ENCODE results near the gene AP5B1. TPM values are rescaled to one million over a fixed set of nuclear protein-coding genes. Genes with fewer than 3 reads are reported as not detected.

AP5B1 gene
- total RNA-seq, 1 donor from 2014 or later: 21.0 TPM

DNA sequence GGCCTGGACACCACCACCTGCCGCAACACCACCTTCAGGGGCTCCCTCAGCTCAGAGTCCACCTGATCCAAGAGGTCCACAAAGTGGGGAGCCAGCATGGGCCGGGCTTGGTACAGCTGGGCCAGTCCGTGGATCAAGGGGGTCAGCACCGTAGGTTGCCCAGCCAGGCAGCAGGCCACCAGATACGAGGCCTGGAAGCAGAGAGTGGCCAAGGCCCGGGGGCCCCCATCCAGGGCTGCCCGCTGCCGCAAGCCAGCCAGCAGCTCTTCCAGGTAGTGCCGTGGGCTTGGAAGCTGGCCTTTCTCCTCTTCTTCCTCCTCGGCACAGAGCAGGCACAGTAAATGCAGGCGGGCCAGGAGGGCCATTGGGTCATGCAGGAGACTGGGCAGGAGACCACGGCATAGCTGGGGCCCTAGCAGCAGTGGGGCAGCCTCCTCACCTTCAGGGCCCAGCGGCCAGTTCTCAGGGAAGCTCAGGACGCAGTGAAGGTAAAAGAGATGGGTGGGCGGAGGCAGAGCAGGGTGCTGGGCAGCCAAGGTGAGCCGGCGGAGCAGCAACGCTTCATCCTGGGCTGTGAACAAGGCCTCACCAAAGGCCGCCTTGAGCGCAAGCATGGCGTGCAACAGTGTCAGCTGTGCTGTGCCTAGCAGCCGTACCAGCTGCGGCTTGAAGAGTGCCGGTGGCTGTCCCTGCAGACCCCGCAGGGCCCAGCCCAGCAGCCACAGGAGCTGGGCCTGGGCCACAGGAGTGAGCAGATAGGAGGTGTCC is 1.7 kb downstream of the AP5B1 start:
- Mint-ChIP-seq H3K4me1 (ENCODE audit: unreplicated experiment) (peaks cover 11% of the 10 kb centered on the region), H3K9me3 (ENCODE audit: unreplicated experiment) (no peaks in the 10 kb centered on the region)

DNA sequence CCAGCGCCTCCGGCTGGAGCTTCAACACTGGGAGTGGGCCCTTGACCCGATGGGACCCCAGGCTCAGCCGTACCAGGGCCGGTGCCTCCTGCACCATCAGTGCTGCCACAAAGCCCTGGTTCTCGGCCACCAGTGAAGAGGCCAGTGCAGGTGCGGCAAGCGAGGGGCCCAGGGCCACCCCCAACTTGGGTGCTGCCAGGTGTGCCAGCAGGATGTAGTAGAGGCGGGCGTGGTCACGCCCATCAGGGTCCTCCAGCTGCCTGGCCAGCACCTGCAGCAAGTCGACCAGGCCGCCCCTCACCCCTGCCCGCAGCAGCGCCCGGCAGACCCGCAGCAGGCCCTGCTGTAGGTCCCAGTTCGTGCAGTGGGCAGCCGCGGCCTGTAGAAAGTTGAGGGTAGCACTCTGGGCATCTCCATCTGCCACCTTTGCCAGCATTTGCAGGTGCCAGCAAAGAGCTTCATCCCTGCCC is 2.3 kb downstream of the AP5B1 start:
- Mint-ChIP-seq H3K36me3 (ENCODE audit: unreplicated experiment) (peaks cover 9% of the 10 kb centered on the region), H3K9me3 (ENCODE audit: unreplicated experiment) (no peaks in the 10 kb centered on the region), H3K4me3 (ENCODE audit: unreplicated experiment) (no peak overlapping the region), H3K4me1 (ENCODE audit: unreplicated experiment) (peaks cover 11% of the 10 kb centered on the region), H3K27me3 (ENCODE audit: unreplicated experiment) (no peaks in the 10 kb centered on the region), H3K27ac (ENCODE audit: unreplicated experiment) (no peak overlapping the region)
- TF ChIP-seq, protein P1, sequence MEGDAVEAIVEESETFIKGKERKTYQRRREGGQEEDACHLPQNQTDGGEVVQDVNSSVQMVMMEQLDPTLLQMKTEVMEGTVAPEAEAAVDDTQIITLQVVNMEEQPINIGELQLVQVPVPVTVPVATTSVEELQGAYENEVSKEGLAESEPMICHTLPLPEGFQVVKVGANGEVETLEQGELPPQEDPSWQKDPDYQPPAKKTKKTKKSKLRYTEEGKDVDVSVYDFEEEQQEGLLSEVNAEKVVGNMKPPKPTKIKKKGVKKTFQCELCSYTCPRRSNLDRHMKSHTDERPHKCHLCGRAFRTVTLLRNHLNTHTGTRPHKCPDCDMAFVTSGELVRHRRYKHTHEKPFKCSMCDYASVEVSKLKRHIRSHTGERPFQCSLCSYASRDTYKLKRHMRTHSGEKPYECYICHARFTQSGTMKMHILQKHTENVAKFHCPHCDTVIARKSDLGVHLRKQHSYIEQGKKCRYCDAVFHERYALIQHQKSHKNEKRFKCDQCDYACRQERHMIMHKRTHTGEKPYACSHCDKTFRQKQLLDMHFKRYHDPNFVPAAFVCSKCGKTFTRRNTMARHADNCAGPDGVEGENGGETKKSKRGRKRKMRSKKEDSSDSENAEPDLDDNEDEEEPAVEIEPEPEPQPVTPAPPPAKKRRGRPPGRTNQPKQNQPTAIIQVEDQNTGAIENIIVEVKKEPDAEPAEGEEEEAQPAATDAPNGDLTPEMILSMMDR (IDR thresholded peaks at IDR 0.05): no peak
- peak; percentile 80 for DNase-seq (ENCODE audit: extremely low spot score, unreplicated experiment)

More for the DNA sequence above, 1.7 kb downstream of the AP5B1 start:
- Mint-ChIP-seq H3K36me3 (ENCODE audit: unreplicated experiment) (peaks cover 9% of the 10 kb centered on the region), H3K4me3 (ENCODE audit: unreplicated experiment) (peak overlapping the region; percentile 87), H3K27ac (ENCODE audit: unreplicated experiment) (no peak overlapping the region), H3K27me3 (ENCODE audit: unreplicated experiment) (peaks cover 3% of the 10 kb centered on the region)
- TF ChIP-seq, protein P1 (IDR thresholded peaks at IDR 0.05): no peak
- no peak for DNase-seq (ENCODE audit: extremely low spot score, unreplicated experiment)

DNA sequence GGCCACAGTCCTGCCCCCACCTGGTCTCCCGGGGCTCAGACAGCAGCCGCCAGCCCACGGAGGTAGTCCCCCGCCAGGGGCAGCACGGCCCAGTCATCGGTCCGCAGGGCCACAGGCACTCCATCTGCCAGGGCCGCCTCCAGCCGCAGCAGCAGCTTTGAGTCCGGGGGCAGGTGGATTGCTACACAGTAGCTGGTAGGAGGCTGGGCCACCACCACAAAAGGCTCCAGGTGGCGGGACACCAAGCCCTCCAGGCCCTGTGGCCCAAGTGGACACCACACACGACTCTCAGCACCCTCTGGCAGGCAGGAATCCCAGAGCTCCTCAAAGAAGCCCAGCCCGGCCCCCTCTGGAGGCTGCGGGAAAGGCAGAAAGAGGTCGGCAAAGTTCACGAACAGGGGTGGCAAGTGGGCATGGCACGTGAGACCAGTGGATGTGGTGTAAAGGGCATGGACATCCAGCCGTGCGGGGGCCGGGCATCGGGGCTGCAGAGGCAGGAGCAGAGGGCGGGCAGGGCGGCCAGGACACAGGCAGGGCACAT is 2.9 kb downstream of the AP5B1 start:
- H3K9me3 Mint-ChIP-seq (ENCODE audit: unreplicated experiment): no peaks in the 10 kb centered on the region
- H3K27me3 Mint-ChIP-seq (ENCODE audit: unreplicated experiment): no peaks in the 10 kb centered on the region
- peaks cover 11% of the 10 kb centered on the region for H3K4me1 Mint-ChIP-seq (ENCODE audit: unreplicated experiment)
- no peak overlapping the region for H3K4me3 Mint-ChIP-seq (ENCODE audit: unreplicated experiment)
- TF ChIP-seq, protein P1 (IDR thresholded peaks at IDR 0.05): no peak
- DNase-seq (ENCODE audit: extremely low spot score, unreplicated experiment): peak; percentile 80
- H3K36me3 Mint-ChIP-seq (ENCODE audit: unreplicated experiment): peaks cover 9% of the 10 kb centered on the region
- no peak overlapping the region for H3K27ac Mint-ChIP-seq (ENCODE audit: unreplicated experiment)

DNA sequence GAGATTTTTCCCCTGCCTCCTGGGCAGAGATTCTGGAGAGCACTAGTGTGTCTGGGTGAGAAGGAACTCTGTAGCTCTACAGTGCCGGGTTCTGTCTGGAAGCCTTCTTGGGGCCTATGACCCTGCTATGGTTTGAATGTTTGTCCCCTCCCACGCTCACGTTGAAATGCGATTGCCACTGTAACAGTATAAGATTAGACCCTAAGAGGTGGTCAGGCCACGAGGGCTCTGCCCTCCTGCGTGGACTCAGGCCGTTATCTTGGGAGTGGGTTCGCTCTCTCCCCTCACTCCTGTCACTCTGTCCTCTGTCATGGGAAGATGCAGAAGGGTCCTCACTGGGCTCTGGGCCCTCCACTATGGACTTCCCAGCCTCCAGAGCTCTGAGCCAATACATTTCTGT is 3.5 kb downstream of the AP5B1 start:
- peaks cover 9% of the 10 kb centered on the region for H3K36me3 Mint-ChIP-seq (ENCODE audit: unreplicated experiment)
- DNase-seq (ENCODE audit: extremely low spot score, unreplicated experiment): peak; percentile 62
- H3K4me3 Mint-ChIP-seq (ENCODE audit: unreplicated experiment): no peak overlapping the region
- H3K9me3 Mint-ChIP-seq (ENCODE audit: unreplicated experiment): no peaks in the 10 kb centered on the region
- H3K27ac Mint-ChIP-seq (ENCODE audit: unreplicated experiment): no peak overlapping the region
- H3K4me1 Mint-ChIP-seq (ENCODE audit: unreplicated experiment): peaks cover 11% of the 10 kb centered on the region
- TF ChIP-seq, protein P1 (IDR thresholded peaks at IDR 0.05): no peak
- H3K27me3 Mint-ChIP-seq (ENCODE audit: unreplicated experiment): no peaks in the 10 kb centered on the region

DNA sequence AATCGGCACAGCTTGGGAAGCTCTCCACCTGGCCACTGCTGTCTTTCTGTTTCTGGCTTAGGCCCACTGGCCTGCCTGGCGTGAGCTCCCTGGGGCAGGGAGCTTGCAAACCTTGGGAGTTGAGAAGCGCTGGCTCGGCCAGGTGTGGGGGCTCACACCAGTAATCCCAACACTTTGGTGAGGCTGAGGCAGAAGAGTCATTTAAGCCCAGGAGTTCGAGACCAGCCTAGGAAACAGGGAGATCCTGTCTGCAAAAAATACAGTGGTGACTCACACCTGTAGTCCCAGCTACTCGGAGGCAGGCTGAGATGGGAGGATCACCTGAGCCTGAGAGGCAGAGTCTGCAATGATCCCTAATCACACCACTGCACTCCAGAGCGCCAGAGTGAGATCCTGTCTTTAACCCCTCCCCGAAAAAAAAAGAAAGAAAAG is 4.0 kb downstream of the AP5B1 start:
- H3K4me3 Mint-ChIP-seq (ENCODE audit: unreplicated experiment): no peak overlapping the region
- no peaks in the 10 kb centered on the region for H3K9me3 Mint-ChIP-seq (ENCODE audit: unreplicated experiment)
- H3K27ac Mint-ChIP-seq (ENCODE audit: unreplicated experiment): no peak overlapping the region
- no peaks in the 10 kb centered on the region for H3K27me3 Mint-ChIP-seq (ENCODE audit: unreplicated experiment)
- TF ChIP-seq, protein P1 (IDR thresholded peaks at IDR 0.05): no peak
- peaks cover 11% of the 10 kb centered on the region for H3K4me1 Mint-ChIP-seq (ENCODE audit: unreplicated experiment)
- DNase-seq (ENCODE audit: extremely low spot score, unreplicated experiment): peak; percentile 60
- H3K36me3 Mint-ChIP-seq (ENCODE audit: unreplicated experiment): peaks cover 9% of the 10 kb centered on the region
